Measurements from ENCODE around the gene CCDC120. TPM values are rescaled to one million over a fixed set of nuclear protein-coding genes. Genes with fewer than 3 reads are reported as not detected.

Gene CCDC120
- total and polyA plus RNA-seq, 9 of the 15 experiments (the other 6 are each of a cell fraction or from before 2014, with no cell fraction given) = 0.13 to 3.6 (median 0.54) TPM

- TF ChIP-seq CREB1 (IDR thresholded peaks at IDR 0.05) (no peak), CREB1 (CRISPR knock-in tag; IDR thresholded peaks at IDR 0.05) (no peak), SIX5 (IDR thresholded peaks at IDR 0.05; ENCODE audit: borderline replicate concordance in 1 of 2, insufficient read depth in 1 of 2, low read depth in 1 of 2, low read length in 2 of 2) (no peak), L3MBTL2 (IDR thresholded peaks at IDR 0.05) (peak; percentile 73), ZNF232 (CRISPR knock-in tag; IDR thresholded peaks at IDR 0.05) (no peak), RBM34 (IDR thresholded peaks at IDR 0.05; ENCODE audit: borderline replicate concordance, insufficient read depth, low read length) (no peak), ZNF695 (CRISPR knock-in tag; IDR thresholded peaks at IDR 0.05) (no peak), ZNF263 (CRISPR knock-in tag; IDR thresholded peaks at IDR 0.05; ENCODE audit: borderline replicate concordance) (no peak), NFRKB (IDR thresholded peaks at IDR 0.05; ENCODE audit: low read depth) (0 out of 2 replicates have a peak, but pooled peaks have one; percentile 16), GTF3C2 (IDR thresholded peaks at IDR 0.05; ENCODE audit: borderline replicate concordance, extremely low read depth, insufficient read length) (no peak), BRD9 (IDR thresholded peaks at IDR 0.05; ENCODE audit: low read depth, partially characterized antibody) (no peak), ARNT (IDR thresholded peaks at IDR 0.05) (no peak), ZNF184 (CRISPR knock-in tag; IDR thresholded peaks at IDR 0.05) (no peak), RUNX1 (IDR thresholded peaks at IDR 0.05; ENCODE audit: low read depth) (no peak), ZNF282 (CRISPR knock-in tag; IDR thresholded peaks at IDR 0.05) (no peak), HDAC6 (IDR thresholded peaks at IDR 0.05; ENCODE audit: low read depth, low read length) (no peak), NFE2L1 (tag; IDR thresholded peaks at IDR 0.05; ENCODE audit: borderline replicate concordance, low read depth) (no peak), ELF2 (CRISPR knock-in tag; IDR thresholded peaks at IDR 0.05) (no peak), GTF2E2 (tag; IDR thresholded peaks at IDR 0.05) (no peak), SIN3A (IDR thresholded peaks at IDR 0.05; ENCODE audit: borderline replicate concordance in 2 of 2, control insufficient read depth in 1 of 2, low read depth in 2 of 2, low read length in 2 of 2) (no peak), ERF (CRISPR knock-in tag; IDR thresholded peaks at IDR 0.05) (no peak), ZNF780A (CRISPR knock-in tag; IDR thresholded peaks at IDR 0.05) (no peak), TOE1 (IDR thresholded peaks at IDR 0.05; ENCODE audit: borderline replicate concordance) (0 out of 2 replicates have a peak, but pooled peaks have one; percentile 1), TOE1 (CRISPR knock-in tag; IDR thresholded peaks at IDR 0.05; ENCODE audit: borderline replicate concordance, low read depth) (no peak)
Observed at GRCh38 chrX:49100704-49101628, 42.2 kb downstream of the CCDC120 start (continued).
